Astrocyte (in vitro differentiated cells and primary cell): ENCODE data around the gene MAVS.

Experiments used
- CTCF ChIP-seq: IDR thresholded peaks from 2 replicates; pipeline ENCODE4 v1.5.1; 2011; ENCODE audit warnings: low read depth, mild to moderate bottlenecking, inconsistent platforms, low read length, moderate library complexity; ENCODE audit not compliant: insufficient read depth
- EZH2 ChIP-seq: IDR thresholded peaks from 2 replicates; pipeline ENCODE4 v1.6.1; 2012; ENCODE audit warnings: mild to moderate bottlenecking, low read length, inconsistent platforms; ENCODE audit not compliant: insufficient read depth

DNA sequence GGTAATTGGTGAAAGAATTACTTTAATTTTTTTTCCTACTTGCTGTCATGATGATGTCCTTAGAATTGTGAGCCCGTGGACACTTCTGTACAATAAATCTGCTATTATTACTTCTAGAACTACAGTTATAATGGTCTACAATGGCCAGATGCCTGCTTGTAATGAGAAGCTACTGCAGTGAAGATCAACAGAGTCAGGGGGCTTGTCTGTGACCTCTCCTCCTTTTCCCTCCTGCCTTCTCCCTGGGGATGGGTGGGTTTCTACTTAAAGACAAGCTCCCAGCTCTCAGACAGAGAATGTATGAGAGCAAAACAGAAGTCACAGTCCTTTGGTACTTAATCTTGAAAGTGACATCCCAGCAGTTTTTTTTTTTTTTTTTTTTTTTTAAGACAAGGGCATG, 29.4 kb downstream of the MAVS start:
- TF ChIP-seq CTCF = no peak
- TF ChIP-seq EZH2 = no peak
